ENCODE measurements around the gene ZNF235.
"Not testable (repeated sequence)": the region's sequence is repeated elsewhere in the genome, so short reads cannot be mapped to it uniquely, and the experiment has no call there.

The ZNF235 gene

GRCh38 chr19:44304659-44305193 is at the start of gene ZNF235:
ZNF235 (minus strand) TSS chr19:44305025; CDS start chr19:44303404, 1,621 bp downstream.
- peak; percentile 97 for DNase-seq

DNA sequence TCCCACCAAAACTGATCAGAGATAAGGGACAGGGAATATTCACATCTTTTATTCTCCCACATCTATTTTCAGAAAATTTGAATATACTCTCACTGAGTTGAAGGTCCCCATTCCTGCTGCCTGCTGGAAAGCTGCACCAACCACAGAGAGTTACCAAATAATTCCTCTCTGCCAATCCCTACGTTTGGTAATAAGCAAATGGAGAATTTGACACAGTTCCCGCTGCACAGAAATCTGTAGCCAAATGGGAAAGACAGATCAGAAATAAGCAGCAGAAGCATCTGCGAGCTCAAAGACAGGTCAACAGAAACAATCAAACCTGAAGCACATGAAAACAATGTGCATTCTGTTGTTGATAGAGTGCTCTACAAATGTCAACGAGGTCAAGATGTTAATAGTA is 41.7 kb upstream of the ZNF235 start:
- no peak for DNase-seq

DNA sequence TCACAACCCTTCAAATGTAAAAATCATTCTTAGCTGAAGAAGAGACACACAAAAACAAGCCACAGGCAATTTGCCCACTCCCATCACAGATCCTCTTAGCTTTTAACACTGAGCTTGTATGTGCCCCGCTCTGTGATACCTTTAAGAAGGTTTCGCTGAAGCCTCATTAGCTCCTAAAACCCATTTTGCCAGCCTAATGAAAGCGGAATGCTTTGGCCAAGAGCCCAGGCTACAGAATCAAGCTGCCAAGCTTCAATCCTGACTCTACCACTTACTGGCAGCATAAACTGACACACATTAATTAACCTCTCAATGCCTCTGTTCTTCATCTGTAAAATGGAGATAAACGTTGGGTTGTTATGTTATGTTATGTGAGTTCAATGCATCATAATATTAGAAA is 41.1 kb upstream of the ZNF235 start:
- DNase-seq, result no peak

DNA sequence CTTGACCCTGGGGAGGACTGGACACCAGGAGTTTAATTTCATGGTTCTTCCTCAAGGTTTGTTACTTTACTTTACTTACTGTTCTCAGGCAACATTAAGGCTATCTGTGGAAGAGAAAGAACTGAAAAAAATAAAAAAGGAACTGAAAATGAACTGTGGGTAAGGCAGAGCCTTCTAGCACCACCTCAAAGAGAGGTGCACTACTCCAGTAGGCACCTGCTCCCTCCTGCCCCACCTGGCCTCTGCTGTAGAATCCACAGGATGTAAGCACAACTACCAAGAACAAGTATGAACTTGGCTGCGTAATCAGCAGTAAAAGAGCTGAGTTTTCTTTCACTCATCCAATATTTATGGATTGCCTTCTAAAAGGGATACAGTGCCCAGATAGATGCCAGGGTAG is 39.4 kb upstream of the ZNF235 start:
- no peak for DNase-seq

- DNase-seq, result no peak
These were observed 37.0 kb upstream of the ZNF235 start for GRCh38 chr19:44341794-44342193.

DNA sequence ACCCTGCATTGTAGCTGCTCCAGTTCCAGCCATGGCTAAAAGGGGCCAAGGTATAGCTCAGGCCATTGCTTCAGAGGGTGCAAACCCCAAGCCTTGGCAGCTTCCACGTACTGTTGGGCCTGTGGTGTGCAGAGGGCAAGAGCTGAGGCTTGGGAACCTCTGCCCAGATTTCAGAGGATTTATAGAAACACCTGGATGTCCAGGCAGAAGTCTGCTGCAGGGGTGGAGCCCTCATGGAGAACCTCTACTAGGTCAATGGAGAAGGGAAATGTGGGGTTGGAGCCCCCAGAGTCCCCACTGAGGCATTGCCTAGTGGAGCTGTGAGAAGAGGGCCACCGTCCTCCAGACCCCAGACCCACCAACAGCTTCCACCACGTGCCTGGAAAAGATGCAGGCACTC is 29.8 kb upstream of the ZNF235 start:
- not testable (repeated sequence) for DNase-seq

- DNase-seq, result no peak
These were observed 27.3 kb upstream of the ZNF235 start for GRCh38 chr19:44332145-44332544.

DNA sequence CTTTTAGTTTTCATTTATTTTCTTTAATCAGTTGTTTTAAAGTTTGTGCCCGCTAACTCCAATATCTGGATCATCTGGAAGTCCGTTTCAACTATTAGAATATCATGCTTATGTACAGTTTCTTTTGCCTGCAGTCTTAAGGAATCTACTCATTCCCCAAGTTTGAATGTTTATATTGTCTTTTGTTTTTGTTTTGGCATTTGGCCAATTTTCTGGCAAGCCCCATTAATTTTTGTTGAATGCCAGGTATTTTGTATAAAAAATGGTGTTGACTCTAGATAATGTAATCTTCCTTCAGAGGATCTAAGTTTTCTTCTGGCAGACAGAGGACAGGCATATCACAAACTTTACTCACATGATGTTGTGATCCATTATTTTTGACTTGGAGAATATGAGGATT is 11.1 kb upstream of the ZNF235 start:
- DNase-seq, result no peak

DNA sequence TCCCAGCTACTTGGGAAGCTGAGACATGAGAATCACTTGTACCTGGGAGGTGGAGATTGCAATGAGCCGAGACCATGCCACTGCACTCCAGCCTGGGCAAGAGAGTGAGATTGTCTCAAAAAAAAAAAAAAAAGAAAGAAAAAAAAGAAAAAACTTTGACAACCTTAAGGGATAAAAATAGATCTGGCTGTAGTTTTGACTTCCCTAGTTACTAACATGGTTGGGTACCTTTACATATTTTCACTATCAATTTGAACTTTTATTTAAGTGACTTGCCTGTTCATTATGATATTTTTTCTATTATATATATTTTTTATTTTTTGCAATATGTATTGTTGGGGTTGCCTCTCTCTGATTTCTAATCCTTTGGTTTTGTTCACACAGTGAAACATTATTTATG is 8.4 kb upstream of the ZNF235 start:
- no peak for DNase-seq

DNA sequence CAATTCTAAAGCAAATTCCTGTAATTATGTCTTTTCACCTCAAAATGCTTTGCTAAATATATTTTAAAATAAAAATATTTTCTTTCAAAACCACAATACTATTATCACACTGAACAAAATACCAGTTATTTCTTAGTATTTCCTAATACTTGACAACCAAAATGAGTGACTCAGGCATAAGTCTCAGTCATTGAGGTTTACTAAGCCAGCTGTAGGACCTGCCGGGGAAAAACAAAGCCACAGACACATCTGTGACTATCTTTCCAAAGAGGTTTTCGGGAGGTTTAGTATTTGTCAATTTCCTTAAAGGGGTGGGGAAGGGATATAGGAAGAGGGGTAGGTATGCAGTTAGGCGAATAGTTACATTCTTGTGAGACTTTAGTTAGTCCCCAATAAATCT is 3.2 kb upstream of the ZNF235 start:
- DNase-seq, result no peak

DNA sequence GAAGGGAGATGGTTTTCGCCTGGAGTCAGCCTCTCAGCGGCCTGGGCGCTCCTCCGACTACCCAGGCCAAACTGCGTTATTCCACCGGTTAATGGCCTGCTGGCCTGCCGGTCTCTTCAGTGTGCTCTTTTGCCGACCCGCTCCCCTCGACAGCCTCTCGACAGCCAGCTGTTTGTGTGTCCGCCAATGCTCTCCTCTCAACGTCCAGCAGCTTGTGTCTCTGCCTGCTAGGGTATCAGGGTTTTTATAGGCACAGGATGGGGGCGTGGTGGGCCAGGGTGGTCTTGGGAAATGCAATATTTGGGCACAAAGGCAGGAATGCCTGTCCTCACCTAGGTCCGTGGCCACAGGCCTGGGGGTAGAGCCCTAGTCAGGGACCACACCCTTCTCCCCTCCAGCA is 1.5 kb upstream of the ZNF235 start:
- no peak for DNase-seq

DNA sequence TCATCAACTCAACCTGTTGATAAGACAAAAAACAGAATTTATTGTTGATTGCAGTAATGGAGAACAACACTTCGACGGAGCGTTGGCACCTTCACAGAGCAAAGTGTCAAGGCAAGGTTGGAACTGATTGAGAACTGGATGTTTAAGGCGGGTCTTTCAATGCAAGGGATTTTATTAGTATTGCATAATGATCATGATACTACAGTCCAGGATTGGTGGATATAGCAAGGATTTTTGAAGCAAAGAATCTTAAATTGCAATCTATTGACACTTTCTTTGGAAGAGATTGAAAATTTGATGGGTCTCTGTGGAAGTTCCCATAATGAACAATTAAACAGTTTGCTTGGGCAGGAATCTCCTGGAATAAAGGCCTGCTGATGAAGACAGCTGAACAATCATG is 632 bp upstream of the ZNF235 start:
- DNase-seq, result no peak

- DNase-seq, result peak; percentile 28
These were observed 753 bp downstream of the ZNF235 start for GRCh38 chr19:44303976-44304568.

DNA sequence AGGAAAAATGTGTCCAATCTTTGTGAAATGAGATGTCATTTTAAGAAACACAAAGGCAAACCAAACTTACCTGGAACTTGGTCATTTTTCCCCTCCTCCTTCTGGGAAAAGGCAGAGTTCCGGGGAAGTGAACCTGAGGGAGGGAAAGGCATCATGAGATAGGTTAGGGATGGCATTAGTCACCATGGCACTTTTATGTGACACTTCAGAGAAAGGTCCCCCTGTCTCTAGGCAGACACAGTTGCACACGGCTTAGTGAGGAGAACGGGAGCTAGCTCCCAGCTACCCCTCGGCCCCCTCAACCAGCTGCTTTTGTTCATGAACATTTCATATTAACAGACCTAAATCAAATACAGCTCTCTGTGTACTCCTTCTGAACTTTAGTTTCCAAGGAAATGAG is 1.5 kb downstream of the ZNF235 start:
- DNase-seq, result no peak

- DNase-seq, result no peak
These were observed 19.9 kb downstream of the ZNF235 start for GRCh38 chr19:44284968-44285367.

- DNase-seq, result no peak
These were observed 22.0 kb downstream of the ZNF235 start for GRCh38 chr19:44282846-44283245.

- no peak for DNase-seq
These were observed 23.9 kb downstream of the ZNF235 start for GRCh38 chr19:44280916-44281315.

DNA sequence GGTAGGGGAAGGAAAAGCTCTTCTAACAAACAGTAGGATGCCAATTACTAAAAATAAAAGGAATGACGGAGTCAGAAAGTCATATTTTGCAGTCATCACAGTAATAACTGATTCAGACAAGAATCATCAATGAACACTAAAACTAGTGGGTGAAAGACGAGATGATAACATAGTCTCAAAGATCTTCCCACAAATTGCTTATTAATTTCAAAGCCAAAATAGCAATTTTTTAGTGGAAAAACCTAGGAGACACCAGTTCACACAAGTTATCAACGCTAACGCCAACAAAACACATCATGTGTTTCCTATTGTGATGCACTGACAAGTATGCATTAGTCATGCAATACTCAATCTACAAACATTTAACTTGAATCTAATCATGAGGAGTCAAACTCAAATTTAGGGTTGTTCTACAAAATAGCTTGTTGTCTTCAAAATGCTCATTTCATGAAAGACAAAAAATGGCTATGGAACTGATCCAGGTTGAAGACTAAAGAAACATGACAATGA is 26.6 kb downstream of the ZNF235 start:
- DNase-seq, result no peak

DNA sequence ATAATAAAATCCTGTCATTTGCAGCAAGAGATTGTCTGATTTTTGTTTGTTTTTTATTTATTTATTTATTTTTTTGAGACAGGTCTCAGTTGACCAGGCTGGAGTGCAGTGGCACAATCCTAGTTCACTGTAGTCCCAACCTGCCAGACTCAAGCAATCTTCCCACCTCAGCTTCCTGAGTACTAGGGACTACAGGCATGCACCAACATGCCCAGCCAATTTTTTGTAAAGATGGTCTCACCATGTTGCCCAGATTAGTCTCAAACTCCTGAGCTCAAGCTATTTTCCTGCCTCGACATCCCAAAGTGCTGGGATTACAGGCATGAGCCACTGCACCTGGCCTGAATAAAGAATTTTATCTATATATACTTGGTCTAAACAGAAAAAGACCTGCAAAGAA is 27.5 kb downstream of the ZNF235 start:
- no peak for DNase-seq

GRCh38 chr19:44260695-44261446 is 44.0 kb downstream of the ZNF235 start:
- DNase-seq, result peak; percentile 39

DNA sequence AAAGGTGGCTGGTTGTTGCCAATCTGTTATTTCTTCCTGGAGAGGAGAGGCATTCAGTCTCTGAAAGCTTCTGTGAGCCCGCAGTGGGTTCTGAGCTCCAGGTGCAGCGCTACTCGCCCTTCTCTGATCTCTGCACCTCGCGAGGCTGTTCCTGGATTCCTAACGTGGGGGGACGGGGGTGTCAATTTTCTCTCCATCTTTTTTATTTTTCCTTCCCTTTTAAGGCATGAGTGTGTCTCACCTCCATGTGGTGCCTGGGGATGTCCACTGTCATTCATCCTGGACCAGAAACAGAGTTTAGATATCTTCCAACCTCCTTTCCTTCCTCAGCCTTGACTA is 44.5 kb downstream of the ZNF235 start:
- peak; percentile 57 for DNase-seq

GRCh38 chr19:44258835-44259413 is 45.9 kb downstream of the ZNF235 start:
- DNase-seq, result peak; percentile 23

GRCh38 chr19:44258136-44258535 is 46.7 kb downstream of the ZNF235 start:
- DNase-seq, result no peak

Data from DMS53 (cell line).